Measurements from ENCODE around the gene STXBP6. TPM values are rescaled to one million over a fixed set of nuclear protein-coding genes. Genes with fewer than 3 reads are reported as not detected.

The STXBP6 gene
- total and polyA plus RNA-seq, 2 donors (not counting 3 experiments of a cell fraction or from before 2014, with no cell fraction given) = 0.06 TPM; not detected in 1

DNA sequence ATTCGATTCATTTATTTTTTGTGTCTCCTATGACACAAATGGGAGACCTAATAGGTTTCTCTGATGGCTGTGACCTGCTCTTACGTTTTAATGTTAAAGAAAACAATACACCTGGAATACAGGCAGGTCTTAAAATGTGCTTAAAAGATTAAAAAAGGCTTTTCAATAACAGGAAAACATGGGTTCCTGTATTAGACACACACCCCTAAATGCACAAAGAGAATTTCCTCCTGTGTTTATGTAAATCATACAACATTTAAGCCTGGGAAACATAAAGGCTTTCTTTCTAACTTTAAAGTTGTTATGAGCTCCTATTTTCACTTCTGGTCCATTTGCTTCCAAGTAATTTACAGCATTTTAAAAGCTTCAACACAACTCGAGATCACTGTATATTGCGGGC, 191.3 kb downstream of the STXBP6 start:
- FAIRE-seq (no peak), DNase-seq (ENCODE audit: low read depth, low spot score) (no peak)
- H3K9me3 ChIP-seq (replicated peaks; ENCODE audit: control insufficient read depth, insufficient read depth, low read length) = no peaks in the 10 kb centered on the region
- intact Hi-C loops (cut with micrococcal nuclease) (no loop called here), dilution Hi-C loops (cut with MboI; ENCODE audit: extremely low pct_ligation_motif_present, low sequenced_read_pairs) (no loop called here)
- H3K4me3 ChIP-seq (replicated peaks in 1 of 3; ENCODE audit: insufficient read depth in 1 of 3, low read depth in 1 of 3, low read length in 3 of 3) = no peak overlapping the region
- no peaks in the 10 kb centered on the region for H3K9me1 ChIP-seq (replicated peaks; ENCODE audit: control insufficient read depth, extremely low read depth, insufficient read depth, low read length)
- ChIA-PET CTCF (no interaction called here), POLR2A (no interaction called here)
- BruUV-seq (replicated peaks) = no TSS peak
- no peaks in the 10 kb centered on the region for H3K4me1 ChIP-seq (ENCODE audit: control insufficient read depth, extremely low read depth, insufficient read depth, low read length)
- H3K36me3 ChIP-seq (ENCODE audit: control insufficient read depth in 2 of 2, extremely low read depth in 1 of 2, insufficient read depth in 2 of 2, low read length in 2 of 2) = no peaks in the 10 kb centered on the region
- H2AFZ ChIP-seq (ENCODE audit: low read depth, low read length) = no peak overlapping the region
- no peaks in the 10 kb centered on the region for H4K20me1 ChIP-seq (replicated peaks; ENCODE audit: control insufficient read depth, extremely low read depth, insufficient read depth, low read length)
- no peak overlapping the region for H3K9ac ChIP-seq (replicated peaks; ENCODE audit: extremely low read depth, insufficient read depth, low read length)
- no peak overlapping the region for H3K27ac ChIP-seq (ENCODE audit: insufficient read depth, low read depth, low read length)
- no peak overlapping the region for H3K4me2 ChIP-seq (ENCODE audit: insufficient read depth, low read length)
- H3K79me2 ChIP-seq (ENCODE audit: control insufficient read depth, insufficient read depth, low read length) = no peaks in the 10 kb centered on the region
- no peaks in the 10 kb centered on the region for H3K27me3 ChIP-seq (ENCODE audit: control insufficient read depth in 2 of 2, insufficient read depth in 2 of 2, low read length in 2 of 2)
- TF ChIP-seq EZH2 (IDR thresholded peaks at IDR 0.05; ENCODE audit: borderline replicate concordance, low read depth, low read length, severe bottlenecking) (no peak), FOS (IDR thresholded peaks at IDR 0.05; ENCODE audit: borderline replicate concordance, insufficient read depth, low read length) (no peak), POLR2AphosphoS5 (IDR thresholded peaks at IDR 0.05; ENCODE audit: insufficient read depth, low read depth, low read length) (no peak), GATA2 (IDR thresholded peaks at IDR 0.05; ENCODE audit: insufficient read depth, insufficient read length, low read depth, low read length) (no peak), JUN (IDR thresholded peaks at IDR 0.05; ENCODE audit: borderline replicate concordance, insufficient read depth, insufficient read length, low read depth) (no peak), MYC (IDR thresholded peaks at IDR 0.05; ENCODE audit: low read depth, low read length) (no peak), POLR2A (IDR thresholded peaks at IDR 0.05; ENCODE audit: low read depth, low read length) (no peak)
- TF ChIP-seq, protein P1, sequence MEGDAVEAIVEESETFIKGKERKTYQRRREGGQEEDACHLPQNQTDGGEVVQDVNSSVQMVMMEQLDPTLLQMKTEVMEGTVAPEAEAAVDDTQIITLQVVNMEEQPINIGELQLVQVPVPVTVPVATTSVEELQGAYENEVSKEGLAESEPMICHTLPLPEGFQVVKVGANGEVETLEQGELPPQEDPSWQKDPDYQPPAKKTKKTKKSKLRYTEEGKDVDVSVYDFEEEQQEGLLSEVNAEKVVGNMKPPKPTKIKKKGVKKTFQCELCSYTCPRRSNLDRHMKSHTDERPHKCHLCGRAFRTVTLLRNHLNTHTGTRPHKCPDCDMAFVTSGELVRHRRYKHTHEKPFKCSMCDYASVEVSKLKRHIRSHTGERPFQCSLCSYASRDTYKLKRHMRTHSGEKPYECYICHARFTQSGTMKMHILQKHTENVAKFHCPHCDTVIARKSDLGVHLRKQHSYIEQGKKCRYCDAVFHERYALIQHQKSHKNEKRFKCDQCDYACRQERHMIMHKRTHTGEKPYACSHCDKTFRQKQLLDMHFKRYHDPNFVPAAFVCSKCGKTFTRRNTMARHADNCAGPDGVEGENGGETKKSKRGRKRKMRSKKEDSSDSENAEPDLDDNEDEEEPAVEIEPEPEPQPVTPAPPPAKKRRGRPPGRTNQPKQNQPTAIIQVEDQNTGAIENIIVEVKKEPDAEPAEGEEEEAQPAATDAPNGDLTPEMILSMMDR (IDR thresholded peaks at IDR 0.05; ENCODE audit: extremely low read depth in 1 of 2, insufficient read depth in 1 of 2, low read depth in 1 of 2, low read length in 2 of 2) = no peak
- TF ChIP-seq, protein P2, sequence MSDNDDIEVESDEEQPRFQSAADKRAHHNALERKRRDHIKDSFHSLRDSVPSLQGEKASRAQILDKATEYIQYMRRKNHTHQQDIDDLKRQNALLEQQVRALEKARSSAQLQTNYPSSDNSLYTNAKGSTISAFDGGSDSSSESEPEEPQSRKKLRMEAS (IDR thresholded peaks at IDR 0.05; ENCODE audit: insufficient read depth, insufficient read length) = no peak

All from endothelial cell of umbilical vein (primary cell).